ENCODE measurements around the gene TTC9. TPM values are rescaled to one million over a fixed set of nuclear protein-coding genes. Genes with fewer than 3 reads are reported as not detected.

The TTC9 gene
- total RNA-seq, 1 experiment from 2014 or later: 3.6 TPM

- TF ChIP-seq CTCF (conservative IDR thresholded peaks at IDR 0.05; ENCODE audit: low read depth, low read length) (no peak), EZH2 (IDR thresholded peaks at IDR 0.05; ENCODE audit: low read length, unreplicated experiment) (no peak), EZH2phosphoT487 (IDR thresholded peaks at IDR 0.05; ENCODE audit: borderline replicate concordance, low read length) (no peak)
- CTCF ChIA-PET: no interaction called here
- ATAC-seq: no peak
Measured at GRCh38 chr14:70645892-70646291, 4.2 kb downstream of the TTC9 start.

GRCh38 chr14:70646705-70647104 is 5.0 kb downstream of the TTC9 start:
- Histone ChIP-seq H3K9me3 (ENCODE audit: low read length) (no peaks in the 10 kb centered on the region), H3K4me1 (ENCODE audit: insufficient read depth, low read length) (peaks cover 8% of the 10 kb centered on the region; the same call in 1 of the 2 replicates), H3K9me2 (replicated peaks; ENCODE audit: low read length) (no peaks in the 10 kb centered on the region), H2AFZ (ENCODE audit: low read length) (no peak overlapping the region), H3F3A (ENCODE audit: low read length, unreplicated experiment) (no peaks in the 10 kb centered on the region), H3K4me3 (ENCODE audit: low read length) (no peak overlapping the region), H3K79me2 (ENCODE audit: low read length) (no peaks in the 10 kb centered on the region), H3K36me3 (ENCODE audit: low read depth, low read length) (no peaks in the 10 kb centered on the region), H3K9ac (ENCODE audit: low read length) (no peak overlapping the region), H3K4me2 (ENCODE audit: low read length) (no peak overlapping the region), H3K27ac (ENCODE audit: low read length) (no peak overlapping the region), H4K20me1 (ENCODE audit: low read length) (no peaks in the 10 kb centered on the region), H3K27me3 (ENCODE audit: low read length) (peaks cover 17% of the 10 kb centered on the region)
- ATAC-seq (no peak), DNase-seq (no peak)
- intact Hi-C loops (cut with micrococcal nuclease): no loop called here
- TF ChIP-seq EZH2phosphoT487 (IDR thresholded peaks at IDR 0.05; ENCODE audit: borderline replicate concordance, low read length) (no peak), CTCF (conservative IDR thresholded peaks at IDR 0.05; ENCODE audit: low read depth, low read length) (no peak), EZH2 (IDR thresholded peaks at IDR 0.05; ENCODE audit: low read length, unreplicated experiment) (no peak)
- ChIA-PET CTCF (interaction anchor here (0.7 kb wide), 1 partner anchor 171 kb away, joined by 4 read pairs; no protein-coding TSS in a partner anchor), POLR2A (ENCODE audit: unreplicated experiment) (no interaction called here)
- BruUV-seq (replicated peaks): no TSS peak

More at GRCh38 chr14:70645892-70646291, 4.2 kb downstream of the TTC9 start:
- H3K36me3 ChIP-seq (ENCODE audit: low read depth, low read length): no peaks in the 10 kb centered on the region
- H2AFZ ChIP-seq (ENCODE audit: low read length): no peak overlapping the region
- no peak overlapping the region for H3K4me3 ChIP-seq (ENCODE audit: low read length)
- no peaks in the 10 kb centered on the region for H4K20me1 ChIP-seq (ENCODE audit: low read length)
- no peak overlapping the region for H3K9ac ChIP-seq (ENCODE audit: low read length)
- H3K27me3 ChIP-seq (ENCODE audit: low read length): peaks cover 19% of the 10 kb centered on the region
- H3K9me3 ChIP-seq (ENCODE audit: low read length): no peaks in the 10 kb centered on the region
- H3K9me2 ChIP-seq (replicated peaks; ENCODE audit: low read length): no peaks in the 10 kb centered on the region
- no TSS peak for BruUV-seq (replicated peaks)
- H3K4me2 ChIP-seq (ENCODE audit: low read length): no peak overlapping the region
- H3K27ac ChIP-seq (ENCODE audit: low read length): no peak overlapping the region
- no peaks in the 10 kb centered on the region for H3K79me2 ChIP-seq (ENCODE audit: low read length)
- DNase-seq: no peak
- POLR2A ChIA-PET (ENCODE audit: unreplicated experiment): no interaction called here
- H3F3A ChIP-seq (ENCODE audit: low read length, unreplicated experiment): no peaks in the 10 kb centered on the region
- intact Hi-C loops (cut with micrococcal nuclease): no loop called here
- H3K4me1 ChIP-seq (ENCODE audit: insufficient read depth, low read length): peaks cover 9% of the 10 kb centered on the region; the same call in 1 of the 2 replicates

GRCh38 chr14:70648346-70648745 is 6.6 kb downstream of the TTC9 start:
- CTCF ChIA-PET: no interaction called here
- Histone ChIP-seq H3K36me3 (ENCODE audit: low read depth, low read length) (no peaks in the 10 kb centered on the region), H3K27me3 (ENCODE audit: low read length) (peaks cover 4% of the 10 kb centered on the region; the same call in 1 of the 2 replicates), H2AFZ (ENCODE audit: low read length) (no peak overlapping the region), H3K9me3 (ENCODE audit: low read length) (no peaks in the 10 kb centered on the region), H3F3A (ENCODE audit: low read length, unreplicated experiment) (no peaks in the 10 kb centered on the region), H3K9me2 (replicated peaks; ENCODE audit: low read length) (no peaks in the 10 kb centered on the region), H3K4me3 (ENCODE audit: low read length) (no peak overlapping the region), H3K9ac (ENCODE audit: low read length) (no peak overlapping the region), H3K27ac (ENCODE audit: low read length) (no peak overlapping the region), H3K4me1 (ENCODE audit: insufficient read depth, low read length) (no peaks in the 10 kb centered on the region), H3K79me2 (ENCODE audit: low read length) (no peaks in the 10 kb centered on the region), H3K4me2 (ENCODE audit: low read length) (no peak overlapping the region), H4K20me1 (ENCODE audit: low read length) (no peaks in the 10 kb centered on the region)
- TF ChIP-seq CTCF (conservative IDR thresholded peaks at IDR 0.05; ENCODE audit: low read depth, low read length) (no peak), EZH2phosphoT487 (IDR thresholded peaks at IDR 0.05; ENCODE audit: borderline replicate concordance, low read length) (no peak), EZH2 (IDR thresholded peaks at IDR 0.05; ENCODE audit: low read length, unreplicated experiment) (no peak)
- intact Hi-C loops (cut with micrococcal nuclease): no loop called here
- POLR2A ChIA-PET (ENCODE audit: unreplicated experiment): no interaction called here
- ATAC-seq: no peak
- no peak for DNase-seq
- no TSS peak for BruUV-seq (replicated peaks)
